Liver (tissue), 9 donors: ENCODE measurements around the gene AGR2. TPM values are rescaled to one million over a fixed set of nuclear protein-coding genes. Genes with fewer than 3 reads are reported as not detected.

ENCODE experiments used
- DNase-seq: peaks from one replicate; pipeline ENCODE4 v3.0.0-alpha.2; 2017; ENCODE audit warnings: low spot score
- H3K27ac ChIP-seq, 2 donors: one replicate each; pipeline ENCODE4 v1.7.0; 2013; ENCODE audit warnings: inconsistent platforms in 2 of 2, low read length in 2 of 2, control low read depth in 1 of 2, low read depth in 1 of 2, mild to moderate bottlenecking in 1 of 2
- H3K27me3 ChIP-seq, 4 donors: one replicate each; pipeline versions ENCODE4 v1.6.1 to v1.7.0; 2013; ENCODE audit warnings: low read length in 3 of 4, inconsistent platforms in 1 of 4, mild to moderate bottlenecking in 1 of 4, moderate library complexity in 1 of 4; ENCODE audit not compliant: control insufficient read depth in 4 of 4, insufficient read depth in 4 of 4
- H3K36me3 ChIP-seq, 4 donors: one replicate each; pipeline versions ENCODE4 v1.6.1 to v1.7.0; 2013; ENCODE audit warnings: low read length in 3 of 4, mild to moderate bottlenecking in 3 of 4, low read depth in 1 of 4, moderate library complexity in 1 of 4; ENCODE audit not compliant: control insufficient read depth in 4 of 4, insufficient read depth in 3 of 4
- H3K4me1 ChIP-seq, 4 donors: one replicate each; pipeline versions ENCODE4 v1.6.1 to v1.7.0; 2013; ENCODE audit warnings: low read length in 3 of 4, mild to moderate bottlenecking in 3 of 4, moderate library complexity in 1 of 4; ENCODE audit not compliant: control insufficient read depth in 4 of 4, insufficient read depth in 4 of 4
- H3K4me3 ChIP-seq, 3 donors: one replicate each; pipeline versions ENCODE4 v1.6.1 to v1.7.0; 2013; ENCODE audit warnings: low read length in 3 of 3, control low read depth in 1 of 3, low read depth in 1 of 3, mild to moderate bottlenecking in 1 of 3
- H3K9ac ChIP-seq, 2 donors: one replicate each; pipeline ENCODE4 v1.7.0; 2013; ENCODE audit warnings: low read length in 2 of 2, mild to moderate bottlenecking in 2 of 2, moderate library complexity in 2 of 2, control low read depth in 1 of 2, low read depth in 1 of 2
- H3K9me3 ChIP-seq, 4 donors: one replicate each; pipeline versions ENCODE4 v1.6.1 to v1.7.0; 2013; ENCODE audit warnings: low read length in 3 of 4; ENCODE audit not compliant: control insufficient read depth in 4 of 4
- ATF3 ChIP-seq: IDR thresholded peaks from 2 replicates; pipeline ENCODE4 v1.6.1; 2016; ENCODE audit warnings: antibody characterized with exemption
- EGR1 ChIP-seq, 2 donors: IDR thresholded peaks; 2 replicates each; pipeline ENCODE4 v1.6.1; 2016 to 2018; ENCODE audit warnings: antibody characterized with exemption in 2 of 2, low read depth in 2 of 2
- FOXA1 ChIP-seq: IDR thresholded peaks from 2 replicates; pipeline ENCODE4 v1.6.1; 2016; ENCODE audit warnings: antibody characterized with exemption
- FOXA2 ChIP-seq: IDR thresholded peaks from 2 replicates; pipeline ENCODE4 v1.6.1; 2016; ENCODE audit warnings: antibody characterized with exemption
- GABPA ChIP-seq, 2 donors: IDR thresholded peaks in 1 of 2; conservative IDR thresholded peaks in 1 of 2; 2 replicates each; pipeline ENCODE4 v1.6.1; 2016; ENCODE audit warnings: antibody characterized with exemption in 2 of 2, mild to moderate bottlenecking in 1 of 2, moderate library complexity in 1 of 2
- HNF4A ChIP-seq, 2 donors: conservative IDR thresholded peaks; 2 replicates each; pipeline ENCODE4 v1.6.1; 2016; ENCODE audit warnings: antibody characterized with exemption in 2 of 2, mild to moderate bottlenecking in 2 of 2
- HNF4G ChIP-seq: IDR thresholded peaks from 2 replicates; pipeline ENCODE4 v1.6.1; 2016; ENCODE audit warnings: antibody characterized with exemption
- JUND ChIP-seq, 2 donors: IDR thresholded peaks; 2 replicates each; pipeline ENCODE4 v1.6.1; 2016; ENCODE audit warnings: antibody characterized with exemption in 2 of 2
- RAD21 ChIP-seq, 2 donors: IDR thresholded peaks; 2 replicates each; pipeline ENCODE4 v1.6.1; 2016; ENCODE audit warnings: antibody characterized with exemption in 2 of 2, mild to moderate bottlenecking in 2 of 2
- REST ChIP-seq: IDR thresholded peaks from 2 replicates; pipeline ENCODE4 v1.6.1; 2016; ENCODE audit warnings: antibody characterized with exemption, mild to moderate bottlenecking
- RXRA ChIP-seq, 2 donors: IDR thresholded peaks; 2 replicates each; pipeline ENCODE4 v1.6.1; 2017 to 2018; ENCODE audit warnings: antibody characterized with exemption in 2 of 2, mild to moderate bottlenecking in 1 of 2
- TAF1 ChIP-seq: conservative IDR thresholded peaks from 2 replicates; pipeline ENCODE4 v1.6.1; 2016; ENCODE audit warnings: antibody characterized with exemption, mild to moderate bottlenecking
- YY1 ChIP-seq: IDR thresholded peaks from 2 replicates; pipeline ENCODE4 v1.6.1; 2016; ENCODE audit warnings: antibody characterized with exemption, mild to moderate bottlenecking
- ZBTB33 ChIP-seq: IDR thresholded peaks from 2 replicates; pipeline ENCODE4 v1.6.1; 2016; ENCODE audit warnings: antibody characterized with exemption
- WGBS: extraction: QIAGEN DNeasy Blood & Tissue Kit; methylation state at CpG from one replicate; pipeline ENCODE4 v1.1.7; 2013; 5-methylcytosine and 5-hydroxymethylcytosine counted together
- polyA plus RNA-seq, 2 donors: library from polyadenylated mRNA; stranded (reverse) in 1 of 2; unstranded in 1 of 2; fragments of 200-250 nt in 1 of 2; fragments of >200 nt in 1 of 2; fragmentation: Nextera tagmentation in 1 of 2; extraction: Ambion mirVana in 1 of 2; gene quantifications; one replicate each; pipeline versions ENCODE4 v1.2.1 to v1.2.3, GENCODE V29; 2013 to 2015
- total RNA-seq, 2 donors: library from RNA; depleted of rRNA; stranded (reverse); fragments of >200 nt; gene quantifications; one replicate each; pipeline ENCODE4 v1.2.3, GENCODE V29; 2014
- donor health status: healthy.
- donor health status: healthy.
- donor health status: healthy.
- donor health status: healthy.
- donor health status: healthy.

The AGR2 gene
- total and polyA plus RNA-seq, 4 donors, result 0.37 to 0.45 TPM; not detected in 2

GRCh38 chr7:16851829-16852228 is 47.0 kb upstream of the AGR2 start:
- Histone ChIP-seq H3K27me3 (peaks cover 0 to 3% (median 0%) of the 10 kb centered on the region in 4 donors), H3K36me3 (no peaks in the 10 kb centered on the region), H3K4me3 (no peak overlapping the region), H3K9ac (no peak overlapping the region), H3K4me1 (no peaks in the 10 kb centered on the region), H3K27ac (no peak overlapping the region), H3K9me3 (no peaks in the 10 kb centered on the region)
- TF ChIP-seq ATF3, result no peak
- no peak for TF ChIP-seq FOXA2
- TF ChIP-seq RXRA (IDR thresholded peaks at IDR 0.05), result no peak
- TF ChIP-seq RAD21 (IDR thresholded peaks at IDR 0.05), result no peak
- no peak for TF ChIP-seq GABPA (IDR thresholded peaks at IDR 0.05 in 1 of 2, conservative IDR thresholded peaks at IDR 0.05 in 1 of 2)
- TF ChIP-seq HNF4A (conservative IDR thresholded peaks at IDR 0.05), result no peak
- TF ChIP-seq EGR1 (IDR thresholded peaks at IDR 0.05; ENCODE audit: low read depth in 2 of 2), result no peak
- WGBS, result 80% methylated on average over 2 of the region's 2 CpGs
- no peak for DNase-seq

GRCh38 chr7:16850614-16851466 is 46.0 kb upstream of the AGR2 start:
- Histone ChIP-seq H3K36me3 (no peaks in the 10 kb centered on the region), H3K9me3 (no peaks in the 10 kb centered on the region), H3K27ac (no peak overlapping the region), H3K4me1 (no peaks in the 10 kb centered on the region), H3K9ac (no peak overlapping the region), H3K27me3 (peaks cover 0 to 3% (median 0%) of the 10 kb centered on the region in 4 donors), H3K4me3 (no peak overlapping the region)
- 59% methylated on average over 44 of the region's 44 CpGs for WGBS
- DNase-seq, result no peak
- TF ChIP-seq RAD21 (IDR thresholded peaks at IDR 0.05) (no peak), HNF4G (no peak), ATF3 (no peak), JUND (IDR thresholded peaks at IDR 0.05) (no peak), TAF1 (no peak), FOXA2 (no peak), ZBTB33 (no peak), GABPA (IDR thresholded peaks at IDR 0.05 in 1 of 2, conservative IDR thresholded peaks at IDR 0.05 in 1 of 2) (no peak), YY1 (no peak), FOXA1 (no peak)

GRCh38 chr7:16849296-16850148 is 44.7 kb upstream of the AGR2 start:
- H3K36me3 ChIP-seq, result no peaks in the 10 kb centered on the region
- 83% methylated on average over 12 of the region's 12 CpGs for WGBS
- H3K27me3 ChIP-seq, result peaks cover 0 to 3% (median 0%) of the 10 kb centered on the region in 4 donors
- no peaks in the 10 kb centered on the region for H3K9me3 ChIP-seq
- no peak for DNase-seq
- H3K4me3 ChIP-seq, result no peak overlapping the region
- H3K27ac ChIP-seq, result no peak overlapping the region
- no peaks in the 10 kb centered on the region for H3K4me1 ChIP-seq
- TF ChIP-seq RXRA (IDR thresholded peaks at IDR 0.05) (no peak), YY1 (no peak), GABPA (IDR thresholded peaks at IDR 0.05 in 1 of 2, conservative IDR thresholded peaks at IDR 0.05 in 1 of 2) (no peak), HNF4G (no peak), REST (no peak), ATF3 (no peak)
- no peak overlapping the region for H3K9ac ChIP-seq
